Caco-2 (cell line): Measurements from ENCODE around the gene CNTN5. TPM values are rescaled to one million over a fixed set of nuclear protein-coding genes. Genes with fewer than 3 reads are reported as not detected.

Source experiments
- BruUV-seq: library from RNA; stranded (reverse); fragments of 400-500 nt; replicated peaks from 2 replicates; lab custom pipeline; 2021; lab: Mats Ljungman, UMichigan
- CTCF ChIA-PET: fragments of 300-600 bp; sonication (Branson Sonifier 250); formaldehyde crosslinking; loops from one replicate; lab custom pipeline; 2022; ENCODE audit warnings: antibody characterized with exemption; lab: Charles Lee
- POLR2A ChIA-PET: fragments of 300-600 bp; sonication (Branson Sonifier 250); formaldehyde crosslinking; loops from one replicate; lab custom pipeline; 2022; ENCODE audit warnings: antibody characterized with exemption; lab: Charles Lee
- DNase-seq, 2 experiments: peaks; one replicate each; pipeline versions ENCODE4 v3.0.0 to v3.0.0-alpha.2; 2020 to 2022
- H3K27me3 ChIP-seq: replicated peaks from 2 replicates; pipeline ENCODE4 v1.6.0; 2011; ENCODE audit warnings: low read length; ENCODE audit not compliant: control insufficient read depth, insufficient read depth
- H3K36me3 ChIP-seq: 2 replicates; pipeline ENCODE4 v1.5.1; 2011; ENCODE audit warnings: low read length; ENCODE audit not compliant: control insufficient read depth, insufficient read depth
- H3K4me1 ChIP-seq: fragments of 250-450 bp; sonication (Bioruptor Pico); 2 replicates; pipeline ENCODE4 v1.5.1; 2020; ENCODE audit warnings: mild to moderate bottlenecking
- H3K4me3 ChIP-seq: 2 replicates; pipeline ENCODE4 v1.5.1; 2011; ENCODE audit warnings: low read depth, mild to moderate bottlenecking, control low read depth, low read length
- H3K9me3 ChIP-seq: fragments of 250-450 bp; sonication (Bioruptor Pico); 2 replicates; pipeline ENCODE4 v1.5.1; 2020; ENCODE audit warnings: mild to moderate bottlenecking, moderate library complexity
- H3K27ac Mint-ChIP-seq: one replicate; pipeline ENCODE4 v1.8.0; 2022; ENCODE audit warnings: mixed read lengths; ENCODE audit not compliant: unreplicated experiment
- H3K27me3 Mint-ChIP-seq: one replicate; pipeline ENCODE4 v1.8.0; 2022; ENCODE audit warnings: mixed read lengths; ENCODE audit not compliant: insufficient read depth, unreplicated experiment
- H3K36me3 Mint-ChIP-seq: one replicate; pipeline ENCODE4 v1.8.0; 2022; ENCODE audit warnings: mild to moderate bottlenecking, mixed read lengths; ENCODE audit not compliant: insufficient read depth, unreplicated experiment
- H3K4me1 Mint-ChIP-seq: one replicate; pipeline ENCODE4 v1.8.0; 2022; ENCODE audit warnings: low read depth, mixed read lengths; ENCODE audit not compliant: unreplicated experiment
- H3K4me3 Mint-ChIP-seq: one replicate; pipeline ENCODE4 v1.8.0; 2022; ENCODE audit warnings: mild to moderate bottlenecking, moderate library complexity, mixed read lengths; ENCODE audit not compliant: unreplicated experiment
- H3K9me3 Mint-ChIP-seq: one replicate; pipeline ENCODE4 v1.8.0; 2022; ENCODE audit warnings: mixed read lengths; ENCODE audit not compliant: unreplicated experiment
- CTCF ChIP-seq, 2 experiments: fragments of 200-600 bp in 1 of 2; IDR thresholded peaks; 1 replicate in 1 of 2; 2 replicates in 1 of 2; pipeline versions ENCODE4 v1.5.1 to v1.8.0; 2011 to 2022; ENCODE audit warnings: antibody characterized with exemption in 1 of 2, control low read depth in 1 of 2, inconsistent platforms in 1 of 2, low read depth in 1 of 2, low read length in 1 of 2, mild to moderate bottlenecking in 1 of 2, moderate library complexity in 1 of 2; ENCODE audit not compliant: insufficient read depth in 1 of 2, severe bottlenecking in 1 of 2, unreplicated experiment in 1 of 2
- intact Hi-C: fragments of 100-400 bp; cut with micrococcal nuclease; formaldehyde crosslinking; loops from one replicate; pipeline ENCODE4 v1.10.0; 2022; ENCODE audit not compliant: unreplicated experiment
- total RNA-seq: library from RNA; stranded (reverse); gene quantifications from 2 replicates; pipeline ENCODE4 v1.2.3, GENCODE V29; 2022

Gene CNTN5
- total RNA-seq, 1 experiment from 2014 or later: 1.00 TPM

DNA sequence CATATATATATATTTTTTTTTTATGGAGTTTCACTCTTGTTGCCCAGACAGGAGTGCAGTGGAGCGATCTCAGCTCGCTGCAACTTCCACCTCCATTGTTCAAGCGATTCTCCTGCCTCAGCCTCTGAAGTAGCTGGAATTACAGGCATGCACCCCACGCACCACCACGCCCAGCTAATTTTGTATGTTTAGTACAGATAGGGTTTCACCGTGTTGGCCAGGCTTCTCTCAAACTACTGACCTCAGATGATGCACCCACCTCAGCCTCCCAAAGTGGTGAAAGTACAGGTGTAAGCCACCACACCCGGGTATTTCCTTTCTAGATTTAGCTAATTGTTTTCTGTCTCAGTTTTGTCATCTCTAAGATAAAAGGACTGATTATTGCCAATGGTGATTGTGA, 821.1 kb downstream of the CNTN5 start:
- H3K27ac Mint-ChIP-seq: no peak overlapping the region
- Histone ChIP-seq H3K27me3 (no peaks in the 10 kb centered on the region), H3K4me1 (no peaks in the 10 kb centered on the region), H3K36me3 (no peaks in the 10 kb centered on the region), H3K9me3 (no peaks in the 10 kb centered on the region), H3K4me3 (no peak overlapping the region)
- POLR2A ChIA-PET: no interaction called here
- DNase-seq: no peak
- no TSS peak for BruUV-seq
- H3K27me3 Mint-ChIP-seq: no peaks in the 10 kb centered on the region
- H3K4me1 Mint-ChIP-seq: no peaks in the 10 kb centered on the region
- H3K4me3 Mint-ChIP-seq: no peak overlapping the region
- H3K9me3 Mint-ChIP-seq: no peaks in the 10 kb centered on the region
- H3K36me3 Mint-ChIP-seq: no peaks in the 10 kb centered on the region
- intact Hi-C loops: no loop called here
- CTCF ChIA-PET: no interaction called here
- no peak for TF ChIP-seq CTCF (IDR thresholded peaks at IDR 0.05; ENCODE audit: insufficient read depth in 1 of 2, low read depth in 1 of 2, low read length in 1 of 2, severe bottlenecking in 1 of 2, unreplicated experiment in 1 of 2)

DNA sequence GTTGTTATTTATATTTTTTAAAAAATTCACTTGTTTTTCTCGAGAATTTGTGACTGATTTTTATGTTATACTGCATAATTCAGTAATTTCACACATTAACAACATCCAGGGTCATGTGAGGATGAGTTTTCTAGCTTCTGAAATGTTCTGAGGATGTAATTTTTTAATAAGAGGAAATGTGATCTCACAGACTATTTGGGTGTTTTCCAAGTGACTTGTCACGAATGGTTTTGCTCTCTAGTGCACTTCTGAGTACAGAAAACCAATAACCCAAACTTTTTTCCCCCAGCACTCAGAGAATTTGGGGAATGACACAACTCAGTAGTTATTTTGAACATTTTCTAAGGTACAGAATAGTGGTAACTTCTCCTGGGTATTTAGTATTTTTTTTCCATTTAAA, 845.2 kb downstream of the CNTN5 start:
- Mint-ChIP-seq H3K27me3 (no peaks in the 10 kb centered on the region), H3K27ac (no peak overlapping the region), H3K4me3 (no peak overlapping the region), H3K4me1 (no peaks in the 10 kb centered on the region), H3K9me3 (no peaks in the 10 kb centered on the region), H3K36me3 (no peaks in the 10 kb centered on the region)
- Histone ChIP-seq H3K9me3 (no peaks in the 10 kb centered on the region), H3K27me3 (no peaks in the 10 kb centered on the region), H3K4me1 (no peaks in the 10 kb centered on the region), H3K4me3 (no peak overlapping the region), H3K36me3 (no peaks in the 10 kb centered on the region)
- POLR2A ChIA-PET: no interaction called here
- intact Hi-C loops: no loop called here
- CTCF ChIA-PET: no interaction called here
- no peak for TF ChIP-seq CTCF (IDR thresholded peaks at IDR 0.05; ENCODE audit: insufficient read depth in 1 of 2, low read depth in 1 of 2, low read length in 1 of 2, severe bottlenecking in 1 of 2, unreplicated experiment in 1 of 2)
- BruUV-seq: no TSS peak
- DNase-seq: no peak

DNA sequence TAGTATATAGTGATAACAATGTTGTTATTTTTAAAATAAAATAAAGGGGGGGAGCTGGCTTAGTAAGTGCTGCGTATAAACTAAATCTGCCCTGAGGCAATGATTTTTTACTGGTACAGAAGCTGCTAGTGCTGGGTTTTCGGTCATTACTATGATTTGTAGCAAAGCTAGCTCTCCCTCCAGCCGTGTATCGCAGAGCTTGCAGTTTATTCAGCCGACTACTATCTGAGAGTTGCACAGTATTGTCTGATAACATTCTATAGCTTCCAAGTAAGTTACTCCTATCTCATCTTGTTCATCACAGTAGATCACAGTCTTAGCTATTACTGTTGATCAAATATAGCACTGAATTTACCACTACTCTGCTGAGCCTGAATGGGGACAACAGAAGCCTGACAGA, 860.9 kb downstream of the CNTN5 start:
- H3K9me3 Mint-ChIP-seq: no peaks in the 10 kb centered on the region
- Histone ChIP-seq H3K27me3 (no peaks in the 10 kb centered on the region), H3K9me3 (no peaks in the 10 kb centered on the region), H3K4me1 (no peaks in the 10 kb centered on the region), H3K4me3 (no peak overlapping the region), H3K36me3 (no peaks in the 10 kb centered on the region)
- ChIA-PET CTCF (no interaction called here), POLR2A (no interaction called here)
- H3K27ac Mint-ChIP-seq: no peak overlapping the region
- H3K27me3 Mint-ChIP-seq: peaks cover 10% of the 10 kb centered on the region
- H3K4me3 Mint-ChIP-seq: no peak overlapping the region
- no peak for DNase-seq
- no peaks in the 10 kb centered on the region for H3K36me3 Mint-ChIP-seq
- TF ChIP-seq CTCF (IDR thresholded peaks at IDR 0.05; ENCODE audit: insufficient read depth in 1 of 2, low read depth in 1 of 2, low read length in 1 of 2, severe bottlenecking in 1 of 2, unreplicated experiment in 1 of 2): no peak
- intact Hi-C loops: no loop called here
- no peaks in the 10 kb centered on the region for H3K4me1 Mint-ChIP-seq
- BruUV-seq: no TSS peak
